ENCODE results near the gene NOSTRIN.

NOSTRIN gene

GRCh38 chr2:168830958-168831357 is 28.5 kb downstream of the NOSTRIN start:
- DNase-seq (ENCODE audit: low read depth in 2 of 2): no peak
- H3K4me3 ChIP-seq (replicated peaks in 1 of 2; ENCODE audit: low read depth in 2 of 2, low read length in 2 of 2): no peak overlapping the region
- no peak for TF ChIP-seq CTCF (IDR thresholded peaks at IDR 0.05; ENCODE audit: low read depth, low read length)

GRCh38 chr2:168831662-168832061 is 29.2 kb downstream of the NOSTRIN start:
- no peak overlapping the region for H3K4me3 ChIP-seq (replicated peaks in 1 of 2; ENCODE audit: low read depth in 2 of 2, low read length in 2 of 2)
- no peak for TF ChIP-seq CTCF (IDR thresholded peaks at IDR 0.05; ENCODE audit: low read depth, low read length)
- DNase-seq (ENCODE audit: low read depth in 2 of 2): no peak

GRCh38 chr2:168835969-168836368 is 33.5 kb downstream of the NOSTRIN start:
- DNase-seq (ENCODE audit: low read depth in 2 of 2): no peak
- TF ChIP-seq CTCF (IDR thresholded peaks at IDR 0.05; ENCODE audit: low read depth, low read length): no peak
- H3K4me3 ChIP-seq (replicated peaks in 1 of 2; ENCODE audit: low read depth in 2 of 2, low read length in 2 of 2): no peak overlapping the region

GRCh38 chr2:168841445-168841844 is 39.0 kb downstream of the NOSTRIN start:
- no peak overlapping the region for H3K4me3 ChIP-seq (replicated peaks in 1 of 2; ENCODE audit: low read depth in 2 of 2, low read length in 2 of 2)
- TF ChIP-seq CTCF (IDR thresholded peaks at IDR 0.05; ENCODE audit: low read depth, low read length): no peak
- no peak for DNase-seq (ENCODE audit: low read depth in 2 of 2)

GRCh38 chr2:168843253-168843652 is 40.8 kb downstream of the NOSTRIN start:
- no peak for TF ChIP-seq CTCF (IDR thresholded peaks at IDR 0.05; ENCODE audit: low read depth, low read length)
- H3K4me3 ChIP-seq (replicated peaks in 1 of 2; ENCODE audit: low read depth in 2 of 2, low read length in 2 of 2): no peak overlapping the region

GRCh38 chr2:168848225-168848624 is 45.8 kb downstream of the NOSTRIN start:
- DNase-seq (ENCODE audit: low read depth in 2 of 2): no peak
- H3K4me3 ChIP-seq (replicated peaks in 1 of 2; ENCODE audit: low read depth in 2 of 2, low read length in 2 of 2): no peak overlapping the region
- TF ChIP-seq CTCF (IDR thresholded peaks at IDR 0.05; ENCODE audit: low read depth, low read length): no peak

More at GRCh38 chr2:168843253-168843652, 40.8 kb downstream of the NOSTRIN start:
- DNase-seq (ENCODE audit: low read depth in 2 of 2): no peak

GRCh38 chr2:168849610-168850009 is 47.2 kb downstream of the NOSTRIN start:
- peak; percentile 59 to 83 for DNase-seq (ENCODE audit: low read depth in 2 of 2)

More at GRCh38 chr2:168849610-168850009, 47.2 kb downstream of the NOSTRIN start:
- H3K4me3 ChIP-seq (replicated peaks in 1 of 2; ENCODE audit: low read depth in 2 of 2, low read length in 2 of 2): no peak overlapping the region
- peak; percentile 19 for TF ChIP-seq CTCF (IDR thresholded peaks at IDR 0.05; ENCODE audit: low read depth, low read length)
